Measurements from ENCODE around the gene RORB. TPM values are rescaled to one million over a fixed set of nuclear protein-coding genes. Genes with fewer than 3 reads are reported as not detected.
"Not testable (repeated sequence)": the region's sequence is repeated elsewhere in the genome, so short reads cannot be mapped to it uniquely, and the experiment has no call there.

RORB gene
- total and polyA plus RNA-seq, 2 donors (not counting 1 experiment from before 2014, with no cell fraction given) = 0.24 to 4.3 TPM

- Histone ChIP-seq H3K27ac (ENCODE audit: insufficient read depth, low read length) (no peak overlapping the region), H3K9me3 (ENCODE audit: control insufficient read depth, insufficient read depth, low read depth, low read length) (no peaks in the 10 kb centered on the region), H3K9ac (ENCODE audit: insufficient read depth, low read length) (no peak overlapping the region), H3K79me2 (ENCODE audit: control insufficient read depth, insufficient read depth, low read length) (no peaks in the 10 kb centered on the region), H3K36me3 (ENCODE audit: control insufficient read depth, insufficient read depth, low read length) (no peaks in the 10 kb centered on the region), H3K27me3 (ENCODE audit: control insufficient read depth, insufficient read depth, low read length) (no peaks in the 10 kb centered on the region), H2AFZ (ENCODE audit: low read length) (no peak overlapping the region), H3K4me2 (ENCODE audit: extremely low read depth, insufficient read depth, low read length) (no peak overlapping the region), H4K20me1 (ENCODE audit: control insufficient read depth, extremely low read depth, insufficient read depth, low read length) (no peaks in the 10 kb centered on the region), H3K4me3 (replicated peaks in 1 of 4; ENCODE audit: control extremely low read depth in 1 of 4, insufficient read depth in 1 of 4, low read depth in 3 of 4, low read length in 4 of 4) (no peak overlapping the region), H3K4me1 (ENCODE audit: control insufficient read depth, extremely low read depth, insufficient read depth, low read length) (no peaks in the 10 kb centered on the region)
- no peak for DNase-seq (ENCODE audit: low read depth in 2 of 2)
- TF ChIP-seq EZH2 (IDR thresholded peaks at IDR 0.05; ENCODE audit: low read length, missing control alignments) = no peak
- TF ChIP-seq, protein P1, sequence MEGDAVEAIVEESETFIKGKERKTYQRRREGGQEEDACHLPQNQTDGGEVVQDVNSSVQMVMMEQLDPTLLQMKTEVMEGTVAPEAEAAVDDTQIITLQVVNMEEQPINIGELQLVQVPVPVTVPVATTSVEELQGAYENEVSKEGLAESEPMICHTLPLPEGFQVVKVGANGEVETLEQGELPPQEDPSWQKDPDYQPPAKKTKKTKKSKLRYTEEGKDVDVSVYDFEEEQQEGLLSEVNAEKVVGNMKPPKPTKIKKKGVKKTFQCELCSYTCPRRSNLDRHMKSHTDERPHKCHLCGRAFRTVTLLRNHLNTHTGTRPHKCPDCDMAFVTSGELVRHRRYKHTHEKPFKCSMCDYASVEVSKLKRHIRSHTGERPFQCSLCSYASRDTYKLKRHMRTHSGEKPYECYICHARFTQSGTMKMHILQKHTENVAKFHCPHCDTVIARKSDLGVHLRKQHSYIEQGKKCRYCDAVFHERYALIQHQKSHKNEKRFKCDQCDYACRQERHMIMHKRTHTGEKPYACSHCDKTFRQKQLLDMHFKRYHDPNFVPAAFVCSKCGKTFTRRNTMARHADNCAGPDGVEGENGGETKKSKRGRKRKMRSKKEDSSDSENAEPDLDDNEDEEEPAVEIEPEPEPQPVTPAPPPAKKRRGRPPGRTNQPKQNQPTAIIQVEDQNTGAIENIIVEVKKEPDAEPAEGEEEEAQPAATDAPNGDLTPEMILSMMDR (conservative IDR thresholded peaks at IDR 0.05 in 1 of 2, IDR thresholded peaks at IDR 0.05 in 1 of 2; ENCODE audit: low read depth in 1 of 2, low read length in 2 of 2) = no peak
These were observed 30.6 kb downstream of the RORB start for GRCh38 chr9:74527718-74528117.

GRCh38 chr9:74528207-74528606, 31.1 kb downstream of the RORB start:
- Histone ChIP-seq H3K4me1 (ENCODE audit: control insufficient read depth, extremely low read depth, insufficient read depth, low read length) (no peaks in the 10 kb centered on the region), H3K27me3 (ENCODE audit: control insufficient read depth, insufficient read depth, low read length) (no peaks in the 10 kb centered on the region), H3K79me2 (ENCODE audit: control insufficient read depth, insufficient read depth, low read length) (no peaks in the 10 kb centered on the region), H3K9me3 (ENCODE audit: control insufficient read depth, insufficient read depth, low read depth, low read length) (no peaks in the 10 kb centered on the region), H3K4me3 (replicated peaks in 1 of 4; ENCODE audit: control extremely low read depth in 1 of 4, insufficient read depth in 1 of 4, low read depth in 3 of 4, low read length in 4 of 4) (no peak overlapping the region), H2AFZ (ENCODE audit: low read length) (no peak overlapping the region), H3K36me3 (ENCODE audit: control insufficient read depth, insufficient read depth, low read length) (no peaks in the 10 kb centered on the region), H4K20me1 (ENCODE audit: control insufficient read depth, extremely low read depth, insufficient read depth, low read length) (no peaks in the 10 kb centered on the region), H3K27ac (ENCODE audit: insufficient read depth, low read length) (no peak overlapping the region), H3K9ac (ENCODE audit: insufficient read depth, low read length) (no peak overlapping the region), H3K4me2 (ENCODE audit: extremely low read depth, insufficient read depth, low read length) (no peak overlapping the region)
- DNase-seq (ENCODE audit: low read depth in 2 of 2) = no peak
- TF ChIP-seq, protein P1 (conservative IDR thresholded peaks at IDR 0.05 in 1 of 2, IDR thresholded peaks at IDR 0.05 in 1 of 2; ENCODE audit: low read depth in 1 of 2, low read length in 2 of 2) = no peak
- no peak for TF ChIP-seq EZH2 (IDR thresholded peaks at IDR 0.05; ENCODE audit: low read length, missing control alignments)

- not testable (repeated sequence) for H2AFZ ChIP-seq (ENCODE audit: low read length); H3K9me3 ChIP-seq (ENCODE audit: control insufficient read depth, insufficient read depth, low read depth, low read length); H3K9ac ChIP-seq (ENCODE audit: insufficient read depth, low read length); H3K27ac ChIP-seq (ENCODE audit: insufficient read depth, low read length); H3K27me3 ChIP-seq (ENCODE audit: control insufficient read depth, insufficient read depth, low read length); H3K4me3 ChIP-seq (replicated peaks in 1 of 4; ENCODE audit: control extremely low read depth in 1 of 4, insufficient read depth in 1 of 4, low read depth in 3 of 4, low read length in 4 of 4); H4K20me1 ChIP-seq (ENCODE audit: control insufficient read depth, extremely low read depth, insufficient read depth, low read length); H3K4me1 ChIP-seq (ENCODE audit: control insufficient read depth, extremely low read depth, insufficient read depth, low read length); DNase-seq (ENCODE audit: low read depth in 2 of 2); H3K4me2 ChIP-seq (ENCODE audit: extremely low read depth, insufficient read depth, low read length); H3K79me2 ChIP-seq (ENCODE audit: control insufficient read depth, insufficient read depth, low read length); H3K36me3 ChIP-seq (ENCODE audit: control insufficient read depth, insufficient read depth, low read length)
These were observed 33.3 kb downstream of the RORB start for GRCh38 chr9:74530458-74530857.
